ENCODE measurements around the gene AKAP13.

Gene AKAP13

DNA sequence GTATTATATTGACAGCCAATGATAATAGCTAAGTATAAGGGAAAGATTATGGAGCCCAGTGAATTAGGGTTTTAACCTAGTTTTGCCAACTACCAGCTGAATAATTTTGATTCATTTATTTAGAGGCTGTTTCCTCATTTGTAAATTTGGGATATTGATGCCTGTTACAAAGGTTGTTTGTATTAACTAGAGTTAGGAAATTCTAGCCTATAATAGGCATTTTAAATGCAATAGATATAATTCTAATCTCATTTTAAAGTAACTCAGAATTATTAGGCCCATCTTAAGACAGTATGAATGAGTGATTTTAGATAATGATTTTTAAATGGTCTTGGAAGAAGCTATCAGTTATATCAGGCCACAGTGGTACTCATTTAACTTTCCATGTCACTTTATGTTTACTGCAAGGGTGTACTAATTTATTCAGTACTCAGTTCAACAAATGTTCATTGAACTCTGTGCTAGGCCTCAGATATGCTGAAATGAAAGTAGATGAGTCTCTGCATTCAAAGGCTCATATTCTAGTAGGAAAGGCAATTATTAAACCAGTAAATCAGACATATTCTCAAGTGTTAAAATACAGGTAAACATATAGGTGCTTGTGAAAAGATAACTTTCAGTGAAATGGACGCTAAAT, 213.5 kb downstream of the AKAP13 start:
- DNase-seq (ENCODE audit: low read depth, low spot score), result no peak

DNA sequence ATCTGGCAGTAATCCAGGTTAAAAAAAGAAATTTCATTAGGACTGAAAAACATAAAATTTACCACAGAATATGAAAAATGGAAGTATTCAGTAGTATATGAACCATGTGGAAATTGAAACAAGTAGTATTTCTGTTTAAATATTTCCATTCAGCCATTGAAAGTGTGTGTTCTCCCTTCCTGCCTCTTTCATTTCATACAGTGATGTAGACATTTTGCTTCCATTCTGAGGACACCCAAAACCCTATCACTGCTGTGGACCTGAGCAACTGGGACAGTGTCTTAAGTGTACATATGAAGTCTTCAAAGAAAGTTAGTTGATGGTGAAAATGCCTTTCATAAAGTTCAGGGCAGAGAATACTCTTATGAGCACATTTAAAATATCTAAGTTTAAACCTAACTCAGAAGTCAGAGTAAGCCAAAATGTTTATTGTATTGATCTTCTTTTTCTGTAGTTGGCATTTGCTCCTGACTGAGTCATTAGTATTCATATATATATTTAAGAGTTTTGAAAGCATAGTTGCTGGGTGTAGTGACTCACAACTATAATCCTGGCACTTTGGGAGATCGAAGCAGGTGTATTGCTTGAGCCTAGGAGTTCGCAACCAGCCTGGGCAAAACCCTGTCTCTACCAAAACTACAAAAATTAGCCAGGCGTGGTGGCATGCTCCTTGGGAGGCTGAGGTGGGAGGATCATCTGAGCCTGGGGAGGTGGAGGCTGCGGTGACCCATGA, 215.6 kb downstream of the AKAP13 start:
- DNase-seq (ENCODE audit: low read depth, low spot score), result no peak

DNA sequence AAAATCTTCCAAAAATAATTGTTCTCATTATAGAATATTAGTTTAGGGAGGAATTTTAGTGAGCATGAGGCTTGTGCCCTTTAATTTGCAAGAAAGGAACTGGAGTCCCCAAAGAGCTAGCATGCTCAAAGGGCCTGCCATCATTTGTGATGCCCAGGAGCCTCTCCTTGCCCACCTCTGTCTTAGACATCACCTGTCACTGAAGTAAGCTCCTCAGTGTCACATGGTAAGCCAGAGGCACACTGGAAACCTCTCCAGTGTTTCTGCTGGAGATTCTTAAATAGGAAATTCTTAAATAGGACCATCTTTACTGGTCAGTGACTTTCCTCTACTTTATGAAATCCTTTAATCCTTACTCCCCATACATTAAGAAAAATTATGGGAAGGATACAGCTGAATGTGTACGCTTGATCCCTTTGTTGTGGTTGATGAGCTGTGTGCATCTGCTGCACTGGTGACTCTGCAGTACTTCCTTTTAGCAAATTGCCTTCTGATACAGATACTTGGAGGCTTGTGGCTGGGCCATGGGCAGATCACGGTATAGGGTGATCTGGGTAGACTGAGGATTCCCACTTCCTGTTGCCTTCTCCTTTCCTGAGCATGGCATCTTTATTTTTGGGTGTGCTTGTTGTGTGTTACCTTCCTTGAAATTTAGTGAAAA, 216.9 kb downstream of the AKAP13 start:
- DNase-seq (ENCODE audit: low read depth, low spot score), result no peak

DNA sequence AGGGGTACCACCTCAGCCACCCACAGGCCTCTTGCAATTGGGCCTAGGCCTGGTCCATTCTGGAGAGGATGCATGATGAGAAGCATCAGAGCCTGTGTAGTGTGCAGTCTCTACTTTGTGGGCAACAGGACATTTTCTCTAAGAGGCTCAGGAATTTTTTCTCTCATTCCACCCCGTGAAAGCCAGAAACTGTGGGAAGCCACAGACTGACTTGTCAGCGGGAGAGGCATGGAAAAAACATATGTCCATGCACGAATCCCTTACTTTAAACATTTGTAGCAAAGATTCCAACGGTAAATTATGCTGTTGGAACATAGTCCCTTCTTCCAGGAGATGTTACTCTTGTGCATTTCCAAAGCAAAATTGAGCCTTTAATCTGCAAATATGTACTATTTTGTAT, 217.8 kb downstream of the AKAP13 start:
- DNase-seq (ENCODE audit: low read depth, low spot score), result no peak

DNA sequence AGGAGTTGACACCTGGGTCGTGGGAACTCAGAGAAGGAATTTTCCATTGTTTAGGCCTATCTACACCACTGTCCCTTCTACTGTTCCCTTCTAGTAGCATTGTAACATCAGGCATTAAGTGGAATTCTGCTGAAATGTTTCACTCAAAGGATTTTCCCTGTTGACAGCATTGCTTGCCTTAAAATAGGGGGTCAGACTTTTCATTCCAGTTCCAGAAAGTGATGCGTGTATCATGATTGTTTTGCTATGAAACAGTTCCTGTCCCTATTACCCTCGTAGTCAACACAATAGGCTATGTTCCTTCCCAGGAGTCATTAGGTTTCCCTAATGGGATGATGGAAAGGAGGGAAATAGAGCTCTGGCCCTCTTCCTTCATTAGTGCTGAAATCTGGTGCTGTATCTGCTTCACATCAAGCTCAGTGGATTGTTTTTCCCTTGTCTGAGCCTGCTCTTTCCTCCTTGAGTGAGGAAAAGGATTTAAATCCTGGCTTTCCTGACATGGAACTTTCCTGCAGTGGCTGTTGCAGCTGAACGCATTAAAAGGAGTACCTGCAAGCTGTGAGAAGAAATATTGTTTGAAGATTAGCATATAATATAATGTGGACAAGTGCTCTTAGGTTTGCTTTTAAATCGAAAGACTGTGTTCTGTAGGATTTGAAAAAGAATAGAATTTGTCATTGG, 218.5 kb downstream of the AKAP13 start:
- no peak for DNase-seq (ENCODE audit: low read depth, low spot score)

DNA sequence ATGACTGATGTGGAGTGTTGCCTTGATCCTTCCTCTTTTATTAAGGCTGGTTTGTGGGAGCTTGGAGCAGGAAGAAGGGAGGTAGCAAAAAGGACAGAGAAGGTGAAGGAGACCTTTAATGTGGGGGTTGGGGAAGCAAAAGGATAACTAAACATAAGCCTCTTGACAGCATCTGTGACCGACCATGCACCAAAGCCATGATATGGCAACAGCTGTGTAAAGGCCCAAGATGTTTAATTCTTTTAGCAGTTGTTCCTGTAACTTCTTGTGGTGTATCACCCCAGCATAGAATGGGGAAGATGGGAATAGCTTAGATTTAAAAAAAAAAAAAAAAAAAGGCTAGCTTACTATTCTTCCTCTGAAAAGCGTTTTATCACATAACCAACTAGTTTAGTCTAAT, 219.6 kb downstream of the AKAP13 start:
- no peak for DNase-seq (ENCODE audit: low read depth, low spot score)

DNA sequence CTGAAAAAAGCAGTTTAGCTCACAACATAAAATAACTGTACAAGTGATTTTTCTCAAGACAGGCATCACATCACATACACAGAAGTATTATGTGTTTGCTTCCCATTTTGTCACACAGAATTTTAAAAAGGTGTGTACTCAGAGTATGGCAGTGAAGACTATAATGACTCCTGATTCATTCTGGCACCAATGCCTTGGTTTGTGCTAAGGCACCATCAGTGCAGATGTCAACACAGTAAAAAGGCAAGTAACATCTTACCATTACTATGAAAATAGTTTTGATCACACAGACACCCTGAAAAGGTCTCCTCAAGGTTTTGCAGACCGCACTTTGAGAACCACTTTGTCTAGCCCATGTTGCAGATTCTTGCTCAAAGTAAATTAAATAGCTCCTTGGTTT, 222.8 kb downstream of the AKAP13 start:
- no peak for DNase-seq (ENCODE audit: low read depth, low spot score)

DNA sequence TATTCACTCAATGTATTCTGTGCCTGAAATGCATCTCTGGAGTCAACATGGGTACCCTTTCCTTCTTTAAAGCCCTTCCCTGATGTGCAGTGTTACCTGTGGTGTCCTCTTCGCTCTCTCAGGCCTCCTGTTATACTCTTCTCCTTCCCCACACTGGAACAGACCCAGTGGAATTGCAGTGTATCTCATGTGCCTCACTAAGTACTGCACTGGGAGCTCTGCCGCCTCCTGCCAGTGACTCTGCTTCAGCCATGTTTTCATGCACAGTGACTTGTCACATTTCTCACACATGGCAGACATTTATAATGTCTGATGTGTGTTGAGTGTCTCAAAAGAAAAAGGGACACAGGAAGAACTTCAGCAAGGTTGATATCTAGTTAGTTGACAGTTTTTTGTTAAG, 223.3 kb downstream of the AKAP13 start:
- no peak for DNase-seq (ENCODE audit: low read depth, low spot score)

DNA sequence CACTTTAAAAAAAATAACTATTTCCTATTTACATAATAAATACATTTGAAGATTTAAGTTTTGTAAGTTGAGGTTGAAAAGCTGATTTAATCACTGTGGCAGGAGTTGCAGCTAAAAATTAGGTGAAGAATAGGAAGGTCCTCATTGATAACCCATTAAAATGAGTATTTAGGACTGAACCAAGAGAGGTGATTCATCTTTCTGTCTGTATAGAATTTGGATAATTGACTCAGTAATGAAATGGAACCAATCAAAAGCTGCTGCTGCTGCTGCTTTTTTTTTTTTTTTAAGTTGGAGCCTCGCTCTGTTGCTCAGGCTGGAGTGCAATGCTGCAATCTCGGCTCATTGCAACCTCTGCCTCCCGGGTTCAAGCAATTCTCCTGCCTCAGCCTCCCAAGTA, 223.8 kb downstream of the AKAP13 start:
- no peak for DNase-seq (ENCODE audit: low read depth, low spot score)

DNA sequence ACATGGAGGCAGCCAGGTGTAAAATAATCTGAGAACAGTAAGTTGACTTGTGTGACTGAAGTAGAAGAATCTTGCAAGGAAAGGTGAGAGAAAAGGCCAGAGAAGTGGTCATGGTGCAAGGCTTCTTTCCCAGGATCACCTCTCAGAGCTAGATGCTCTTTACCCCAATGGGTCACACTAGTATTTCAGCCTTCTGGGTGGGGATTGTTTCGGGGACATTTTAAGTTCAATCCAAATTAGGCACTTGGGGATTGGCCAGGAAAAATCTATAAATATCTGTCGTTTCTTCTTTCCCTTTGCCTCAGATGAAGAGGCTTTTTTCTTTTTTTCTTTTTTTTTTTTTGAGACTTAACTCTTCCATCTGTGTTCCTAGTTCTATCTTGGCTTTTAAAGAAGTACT, 226.3 kb downstream of the AKAP13 start:
- DNase-seq (ENCODE audit: low read depth, low spot score), result no peak

DNA sequence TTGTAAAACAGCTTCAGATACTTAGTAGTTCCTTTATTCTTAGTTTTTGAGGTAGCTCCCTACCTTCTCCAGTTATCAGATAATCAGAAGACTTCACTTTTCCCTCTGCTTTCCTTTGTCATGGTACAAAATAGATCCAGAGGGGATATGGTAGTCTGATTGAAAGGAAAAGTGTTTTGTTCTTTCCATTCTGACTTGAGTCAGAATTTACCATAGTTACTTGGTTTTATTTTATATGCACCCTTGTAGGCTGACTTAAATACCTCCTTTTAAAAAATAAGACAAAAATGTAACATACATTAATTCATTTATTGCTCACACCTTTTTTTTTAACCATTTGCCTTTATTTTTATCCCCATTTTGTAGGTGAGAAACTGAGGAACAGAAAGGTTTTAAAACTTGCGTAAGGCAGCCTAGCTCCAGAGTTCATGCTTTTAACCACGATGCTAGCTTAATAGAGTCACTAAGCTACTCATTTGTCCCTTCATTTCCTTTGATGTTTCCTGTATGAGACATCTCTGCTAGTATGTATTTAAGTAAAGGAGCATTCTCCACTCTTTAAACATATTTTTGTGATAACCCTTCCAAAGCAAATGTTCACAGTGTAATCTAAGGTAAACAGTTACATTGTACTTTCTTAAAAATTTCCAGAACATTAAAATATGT, 226.9 kb downstream of the AKAP13 start:
- DNase-seq (ENCODE audit: low read depth, low spot score), result no peak

DNA sequence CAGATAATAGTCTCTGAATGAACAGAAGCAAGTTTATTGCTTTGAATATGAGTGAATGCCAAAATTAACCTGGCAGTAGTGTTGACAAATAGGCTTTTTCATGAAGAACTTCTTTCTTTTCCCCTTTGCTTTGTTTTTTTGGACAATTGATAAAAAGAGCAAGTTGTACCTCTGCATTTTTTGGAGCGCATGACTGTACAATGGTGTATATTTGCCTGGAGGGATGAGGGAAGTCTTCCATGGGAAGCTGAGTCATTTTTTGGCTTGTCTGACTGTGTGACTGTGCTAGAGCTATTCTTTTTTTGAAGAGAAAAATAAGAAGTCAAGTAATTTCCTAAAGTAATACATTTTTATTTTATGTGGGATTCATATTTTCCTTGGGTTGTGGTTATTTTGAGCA, 227.4 kb downstream of the AKAP13 start:
- no peak for DNase-seq (ENCODE audit: low read depth, low spot score)

DNA sequence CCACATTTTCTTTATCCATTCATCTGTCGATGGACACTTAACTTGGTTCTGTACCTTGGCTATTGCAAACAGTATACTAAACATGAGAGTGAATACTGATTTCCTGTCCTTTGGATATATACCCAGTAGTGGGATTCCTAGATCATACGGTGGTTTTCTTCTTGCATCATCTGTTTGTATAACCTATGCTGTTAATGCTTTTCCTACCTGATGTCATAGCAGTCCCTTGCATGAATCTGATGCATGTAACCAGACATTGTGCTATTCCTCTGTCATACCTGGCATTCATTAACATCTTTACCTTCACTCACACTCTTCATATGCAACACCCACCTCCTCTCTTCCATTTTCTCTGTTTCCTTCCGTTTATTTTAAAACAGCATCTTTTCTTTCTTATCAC, 229.1 kb downstream of the AKAP13 start:
- no peak for DNase-seq (ENCODE audit: low read depth, low spot score)

DNA sequence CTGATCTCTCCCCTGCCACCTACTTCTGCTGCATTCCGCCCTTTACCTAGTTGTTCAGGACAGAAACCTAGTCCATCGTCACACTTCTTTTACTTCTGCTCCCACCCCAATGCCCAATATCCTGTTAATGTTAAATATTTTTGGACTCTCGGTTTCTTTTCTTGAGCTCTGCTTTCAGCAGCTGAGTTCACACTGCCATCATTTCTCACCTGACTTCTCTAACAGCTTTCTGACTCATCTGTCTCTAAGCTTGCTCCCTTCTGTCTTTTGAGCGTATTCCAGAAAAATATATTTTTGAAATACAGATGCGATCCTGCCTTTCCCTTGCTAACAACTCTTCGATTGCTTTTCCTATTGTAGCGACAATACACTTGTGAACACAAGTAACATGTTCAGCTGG, 231.0 kb downstream of the AKAP13 start:
- DNase-seq (ENCODE audit: low read depth, low spot score), result no peak

DNA sequence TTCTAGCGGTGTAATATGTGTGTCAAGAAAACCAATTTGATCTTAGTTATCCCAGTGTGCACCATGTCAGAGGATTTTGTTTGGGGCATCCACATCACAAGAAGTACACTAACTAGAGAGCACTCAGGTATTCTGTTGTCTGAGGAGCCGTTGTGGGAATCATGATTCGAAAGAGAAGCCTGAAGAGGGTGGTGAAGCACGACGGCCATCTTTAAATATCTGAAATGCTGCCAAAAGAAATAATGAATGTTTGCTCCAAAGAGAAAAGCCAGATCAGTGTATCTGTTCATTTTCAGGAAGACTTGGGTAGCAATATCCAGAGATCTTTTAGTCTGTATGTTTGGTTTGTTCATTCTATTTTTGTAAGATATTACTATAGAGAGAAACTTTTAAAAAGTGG, 233.7 kb downstream of the AKAP13 start:
- no peak for DNase-seq (ENCODE audit: low read depth, low spot score)

DNA sequence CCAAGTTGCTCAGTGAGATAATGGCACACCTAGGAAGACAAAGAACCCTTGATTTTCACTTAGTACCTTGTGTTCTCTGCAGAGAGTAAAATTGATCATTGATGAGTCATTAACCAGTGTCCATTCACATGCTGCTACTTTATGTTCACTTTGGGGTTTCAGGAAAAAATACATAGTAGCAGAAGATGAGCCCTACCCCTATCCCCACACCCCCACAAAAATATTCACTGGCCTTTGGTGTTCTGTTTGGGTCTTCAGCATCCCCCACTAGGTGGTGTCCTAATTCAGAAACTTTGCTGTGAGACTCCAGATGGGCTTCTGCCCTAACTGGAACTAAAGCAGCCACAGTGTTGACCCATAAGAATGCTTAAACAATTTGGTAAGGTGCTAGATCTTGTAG, 235.5 kb downstream of the AKAP13 start:
- DNase-seq (ENCODE audit: low read depth, low spot score), result no peak

DNA sequence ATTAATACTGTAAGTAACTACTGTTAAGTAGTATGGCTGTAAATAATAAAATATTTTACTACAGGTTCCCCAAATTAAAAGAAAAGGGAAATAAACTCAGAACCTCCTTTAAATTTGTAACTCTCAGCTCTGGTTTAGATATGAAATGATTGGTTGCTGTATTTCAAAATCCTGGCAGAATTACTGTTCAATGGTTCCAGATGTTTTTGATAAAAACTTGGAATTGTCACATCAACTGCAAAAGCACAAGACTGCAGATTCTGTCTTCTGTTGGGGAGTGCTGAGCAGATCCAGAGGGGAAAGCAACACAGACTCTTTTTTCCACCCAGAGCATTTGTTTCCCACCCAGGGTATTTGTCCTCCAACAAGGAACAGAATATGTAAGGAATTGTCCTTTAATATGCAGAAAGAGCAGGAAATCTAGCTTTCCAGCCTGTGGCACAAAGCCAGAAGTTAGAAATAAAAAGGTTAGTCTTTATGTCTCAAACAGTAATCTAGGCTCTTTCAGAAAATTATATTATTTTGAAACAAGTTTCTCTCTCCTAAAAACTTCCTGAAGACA, 236.2 kb downstream of the AKAP13 start:
- no peak for DNase-seq (ENCODE audit: low read depth, low spot score)

DNA sequence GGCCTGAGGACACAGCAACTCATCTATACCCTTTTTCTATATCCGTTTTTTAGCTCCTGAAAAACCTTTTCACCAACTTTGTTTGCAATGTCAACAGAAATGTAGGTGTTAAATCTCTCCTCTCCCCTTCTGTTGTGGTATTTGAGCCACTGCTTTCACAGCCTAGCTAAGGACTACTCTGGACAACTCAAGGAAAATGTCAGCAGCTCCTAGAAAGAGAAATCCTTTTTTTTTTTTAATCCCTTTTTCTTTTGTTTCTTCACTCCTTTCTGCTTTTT, 237.8 kb downstream of the AKAP13 start:
- no peak for DNase-seq (ENCODE audit: low read depth, low spot score)

DNA sequence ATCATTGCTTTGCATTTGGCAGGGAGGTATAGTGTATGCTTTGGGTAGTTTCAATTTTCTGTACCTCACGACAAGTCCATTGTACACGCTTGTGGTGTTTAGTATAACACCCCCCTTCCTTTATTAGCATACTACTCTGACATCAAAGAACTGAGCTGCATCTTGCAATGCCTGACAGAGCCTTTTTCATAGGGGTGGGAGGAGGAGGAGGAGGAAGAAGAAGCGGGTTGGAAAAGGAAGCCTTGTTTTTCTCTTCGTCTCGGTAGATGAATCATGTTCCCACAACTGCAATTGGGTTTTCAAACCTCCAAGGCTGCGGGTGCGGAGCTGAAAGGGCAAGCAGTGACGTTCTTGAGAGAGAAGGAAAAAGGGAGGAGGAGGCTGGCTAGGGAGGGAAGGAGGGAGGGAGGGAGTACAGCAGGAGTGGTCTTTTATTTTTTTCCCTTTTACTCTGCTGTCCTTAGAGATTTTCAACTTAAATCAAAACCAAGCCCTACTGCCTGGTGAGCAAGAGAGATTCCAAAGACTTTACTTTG, 238.6 kb downstream of the AKAP13 start:
- peak; percentile 94 for DNase-seq (ENCODE audit: low read depth, low spot score)

DNA sequence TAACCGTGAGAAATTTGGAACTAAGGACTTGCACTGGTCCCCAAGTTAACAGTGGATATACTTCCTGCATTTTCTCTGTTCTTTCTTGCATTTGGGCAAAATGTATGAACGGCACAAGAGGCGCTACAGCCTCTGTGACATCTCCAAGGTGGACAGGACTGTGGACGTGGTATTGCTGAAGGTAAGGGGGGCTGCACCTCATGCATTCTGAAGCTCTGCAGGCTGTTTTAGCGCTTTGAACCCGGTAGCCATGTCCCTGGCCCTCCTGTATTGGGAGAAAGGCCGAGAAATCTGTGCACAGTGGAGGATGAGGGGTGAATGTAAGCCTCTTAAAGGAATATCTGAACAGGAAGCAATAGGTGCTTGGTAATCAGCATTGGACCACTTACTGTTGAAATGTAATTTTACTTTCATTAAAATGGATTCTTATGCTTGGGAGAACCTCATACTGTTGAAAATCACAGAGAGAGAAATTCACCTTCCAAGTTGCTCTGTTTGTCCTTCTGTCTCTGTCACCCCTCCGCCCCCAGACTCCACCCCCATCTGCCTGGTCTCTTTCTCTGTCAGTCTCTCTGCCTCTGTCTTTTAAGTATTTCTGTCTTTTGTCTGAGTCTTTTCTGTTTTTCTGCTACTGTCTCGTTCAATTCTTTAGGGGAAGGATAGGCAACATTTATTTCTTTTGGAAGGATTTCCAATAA, 239.7 kb downstream of the AKAP13 start:
- DNase-seq (ENCODE audit: low read depth, low spot score), result no peak

DNA sequence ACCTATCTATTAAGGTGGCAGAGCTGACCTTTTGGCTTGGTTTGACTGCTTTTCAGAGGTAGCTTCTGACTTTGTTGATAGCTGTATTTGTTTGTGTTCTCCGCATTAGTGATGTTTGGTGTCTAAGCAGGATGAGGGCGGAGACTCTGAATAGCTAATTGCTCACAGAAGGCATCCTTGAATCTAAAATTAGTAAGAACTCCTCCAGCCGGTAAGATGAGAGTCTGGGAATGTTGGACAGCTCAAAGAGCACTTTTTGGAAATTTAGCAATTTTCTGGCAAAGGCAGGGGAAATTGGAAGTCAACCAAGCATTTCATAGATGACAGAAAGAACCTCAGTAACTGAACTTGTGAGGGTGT, 240.3 kb downstream of the AKAP13 start:
- no peak for DNase-seq (ENCODE audit: low read depth, low spot score)
